Measurements from ENCODE around the gene RPA1. TPM values are rescaled to one million over a fixed set of nuclear protein-coding genes. Genes with fewer than 3 reads are reported as not detected.
"Not testable (repeated sequence)": the region's sequence is repeated elsewhere in the genome, so short reads cannot be mapped to it uniquely, and the experiment has no call there.

The RPA1 gene
- total RNA-seq, 1 donor from 2014 or later: 72.0 TPM

- DNase-seq: no peak
- no peaks in the 10 kb centered on the region for H3K9me3 ChIP-seq (replicated peaks)
- H3K36me3 ChIP-seq: peaks cover 15% of the 10 kb centered on the region
- peaks cover 18% of the 10 kb centered on the region for H3K4me1 ChIP-seq
- no peak for TF ChIP-seq CTCF (IDR thresholded peaks at IDR 0.05; ENCODE audit: borderline replicate concordance)
- H3K4me3 ChIP-seq: no peak overlapping the region
- no peak overlapping the region for H3K27ac ChIP-seq (replicated peaks)
- no peaks in the 10 kb centered on the region for H3K27me3 ChIP-seq (ENCODE audit: low read depth)
- intact Hi-C loops (cut with micrococcal nuclease): loop anchor here (10.0 kb wide), 1 partner anchor 138 kb away; no protein-coding TSS in a partner anchor
Observed at GRCh38 chr17:1803280-1803679, 26.5 kb upstream of the RPA1 start.

- intact Hi-C loops (cut with micrococcal nuclease): loop anchor here (10.0 kb wide), 1 partner anchor 143 kb away; no protein-coding TSS in a partner anchor
- Histone ChIP-seq H3K4me1 (no peaks in the 10 kb centered on the region), H3K4me3 (no peak overlapping the region), H3K9me3 (replicated peaks) (no peaks in the 10 kb centered on the region), H3K27ac (replicated peaks) (no peak overlapping the region), H3K27me3 (ENCODE audit: low read depth) (no peaks in the 10 kb centered on the region), H3K36me3 (peaks cover 32% of the 10 kb centered on the region)
- DNase-seq: no peak
- no peak for TF ChIP-seq CTCF (IDR thresholded peaks at IDR 0.05; ENCODE audit: borderline replicate concordance)
Observed at GRCh38 chr17:1807890-1808289, 21.9 kb upstream of the RPA1 start.

- no peak for TF ChIP-seq CTCF (IDR thresholded peaks at IDR 0.05; ENCODE audit: borderline replicate concordance)
- intact Hi-C loops (cut with micrococcal nuclease): loop anchor here (10.0 kb wide), 1 partner anchor 144 kb away; no protein-coding TSS in a partner anchor
Observed at GRCh38 chr17:1808644-1809043, 21.2 kb upstream of the RPA1 start.

GRCh38 chr17:1809815-1810214 lies 20.0 kb upstream of the RPA1 start:
- H3K4me3 ChIP-seq: not testable (repeated sequence)

More at GRCh38 chr17:1808644-1809043, 21.2 kb upstream of the RPA1 start:
- Histone ChIP-seq H3K27ac (replicated peaks) (no peak overlapping the region), H3K4me1 (no peaks in the 10 kb centered on the region), H3K27me3 (ENCODE audit: low read depth) (no peaks in the 10 kb centered on the region), H3K4me3 (no peak overlapping the region), H3K9me3 (replicated peaks) (no peaks in the 10 kb centered on the region), H3K36me3 (peaks cover 28% of the 10 kb centered on the region)
- no peak for DNase-seq

GRCh38 chr17:1810450-1811103 lies 19.2 kb upstream of the RPA1 start:
- no peak for TF ChIP-seq CTCF (IDR thresholded peaks at IDR 0.05; ENCODE audit: borderline replicate concordance)
- H3K4me3 ChIP-seq: no peak overlapping the region
- no peaks in the 10 kb centered on the region for H3K9me3 ChIP-seq (replicated peaks)
- no peak overlapping the region for H3K27ac ChIP-seq (replicated peaks)
- no peaks in the 10 kb centered on the region for H3K4me1 ChIP-seq
- no peak for DNase-seq
- no peaks in the 10 kb centered on the region for H3K27me3 ChIP-seq (ENCODE audit: low read depth)
- H3K36me3 ChIP-seq: peaks cover 27% of the 10 kb centered on the region
- intact Hi-C loops (cut with micrococcal nuclease): no loop called here

More at GRCh38 chr17:1809815-1810214, 20.0 kb upstream of the RPA1 start:
- not testable (repeated sequence) for H3K9me3 ChIP-seq (replicated peaks); H3K27ac ChIP-seq (replicated peaks); H3K27me3 ChIP-seq (ENCODE audit: low read depth); DNase-seq; H3K4me1 ChIP-seq
- intact Hi-C loops (cut with micrococcal nuclease): loop anchor here (10.0 kb wide), 1 partner anchor 145 kb away; no protein-coding TSS in a partner anchor
- peaks cover 27% of the 10 kb centered on the region for H3K36me3 ChIP-seq

- intact Hi-C loops (cut with micrococcal nuclease): no loop called here
- no peaks in the 10 kb centered on the region for H3K27me3 ChIP-seq (ENCODE audit: low read depth)
Observed at GRCh38 chr17:1813088-1813487, 16.7 kb upstream of the RPA1 start.

More at GRCh38 chr17:1813088-1813487, 16.7 kb upstream of the RPA1 start:
- no peak overlapping the region for H3K27ac ChIP-seq (replicated peaks)
- no peaks in the 10 kb centered on the region for H3K4me1 ChIP-seq
- peaks cover 31% of the 10 kb centered on the region for H3K36me3 ChIP-seq
- TF ChIP-seq CTCF (IDR thresholded peaks at IDR 0.05; ENCODE audit: borderline replicate concordance): no peak
- H3K9me3 ChIP-seq (replicated peaks): no peaks in the 10 kb centered on the region
- H3K4me3 ChIP-seq: no peak overlapping the region
- DNase-seq: no peak

Measured in left ventricle myocardium inferior (tissue), 1 donor.